K562 (cell line): ENCODE data around the gene SLC16A4. TPM values are rescaled to one million over a fixed set of nuclear protein-coding genes. Genes with fewer than 3 reads are reported as not detected.

Experiments
- ATAC-seq: fragments of 200-7000 bp; cut with Tn5 transposase; 3 replicates; pipeline ENCODE4 v1.9.1; 2020; ENCODE audit warnings: moderate library complexity
- BruUV-seq: library from RNA; stranded (reverse); fragments of 400-500 nt; replicated peaks from 2 replicates; lab custom pipeline; 2021; lab: Mats Ljungman, UMichigan
- CTCF ChIA-PET: fragments of 300-600 bp; formaldehyde crosslinking; extraction: SDS; loops from one replicate; lab custom pipeline; 2021; ENCODE audit warnings: low intra/inter-chr PET ratio; lab: Yijun Ruan, JAX
- POLR2A ChIA-PET: fragments of 300-600, 350-650 bp; sonication (Branson Sonifier 250); formaldehyde crosslinking; extraction: SDS; loops from one replicate; lab custom pipeline; 2021; ENCODE audit warnings: antibody characterized with exemption, inconsistent platforms; lab: Yijun Ruan, JAX
- DNase-seq, 4 experiments: peaks; one replicate each; pipeline versions ENCODE4 v3.0.0 to v3.0.0-alpha.2; 2011 to 2018; ENCODE audit warnings: low spot score in 3 of 4, mixed read lengths in 3 of 4; ENCODE audit errors: extremely low read depth in 1 of 4
- FAIRE-seq: peaks from 2 replicates; lab custom pipeline; 2011; peaks lifted over from hg19 to GRCh38; lab: Jason Lieb, UNC
- H2AFZ ChIP-seq: 2 replicates; pipeline ENCODE4 v1.6.0; 2011; ENCODE audit warnings: low read depth, low read length, control low read depth, inconsistent platforms
- H3K27ac ChIP-seq: fragments of 200-600 bp; 3 replicates; pipeline ENCODE4 v1.8.0; 2011; ENCODE audit warnings: low read depth, mild to moderate bottlenecking, control low read depth, inconsistent platforms, low read length, moderate library complexity, mixed read lengths; ENCODE audit errors: extremely low read depth
- H3K27me3 ChIP-seq, 2 experiments: fragments of 300-600 bp in 1 of 2; 2 replicates in 1 of 2; 3 replicates in 1 of 2; pipeline versions ENCODE4 v1.6.0 to v1.8.0; 2011; ENCODE audit warnings: inconsistent platforms in 2 of 2, low read length in 2 of 2, mild to moderate bottlenecking in 1 of 2, mixed read lengths in 1 of 2, moderate library complexity in 1 of 2; ENCODE audit not compliant: control insufficient read depth in 2 of 2, insufficient read depth in 2 of 2
- H3K36me3 ChIP-seq: fragments of 300-600 bp; 3 replicates; pipeline ENCODE4 v1.8.0; 2011; ENCODE audit warnings: mild to moderate bottlenecking, low read length, inconsistent platforms; ENCODE audit not compliant: control insufficient read depth, insufficient read depth
- H3K4me1 ChIP-seq, 2 experiments: fragments of 200-600 bp in 1 of 2; replicated peaks in 1 of 2; 2 replicates in 1 of 2; 3 replicates in 1 of 2; pipeline versions ENCODE4 v1.5.1 to v1.8.0; 2011; ENCODE audit warnings: inconsistent platforms in 2 of 2, low read length in 2 of 2, mild to moderate bottlenecking in 1 of 2, mixed read lengths in 1 of 2, moderate library complexity in 1 of 2; ENCODE audit not compliant: control insufficient read depth in 2 of 2, insufficient read depth in 2 of 2
- H3K4me2 ChIP-seq: 2 replicates; pipeline ENCODE4 v1.6.1; 2011; ENCODE audit warnings: low read length, control low read depth, inconsistent platforms, mixed read lengths; ENCODE audit not compliant: insufficient read depth
- H3K4me3 ChIP-seq: fragments of 200-600 bp; sonication (generic), shearing (Covaris generic); 2 replicates; pipeline ENCODE4 v1.5.1; 2016; ENCODE audit warnings: control low read depth, inconsistent platforms
- H3K79me2 ChIP-seq: fragments of 200-600 bp; 3 replicates; pipeline ENCODE4 v1.8.0; 2011; ENCODE audit warnings: low read length, inconsistent platforms; ENCODE audit not compliant: control insufficient read depth, insufficient read depth
- H3K9ac ChIP-seq, 2 experiments: 2 replicates each; pipeline versions ENCODE4 v1.6.0 to v1.6.1; 2011; ENCODE audit warnings: low read depth in 2 of 2, low read length in 2 of 2, control low read depth in 1 of 2, inconsistent platforms in 1 of 2, mild to moderate bottlenecking in 1 of 2, mixed read lengths in 1 of 2; ENCODE audit not compliant: insufficient read depth in 1 of 2
- H3K9me1 ChIP-seq: one replicate; pipeline ENCODE4 v1.6.0; 2011; ENCODE audit warnings: inconsistent platforms, mild to moderate bottlenecking, low read length, moderate library complexity; ENCODE audit not compliant: control insufficient read depth, insufficient read depth
- H3K9me3 ChIP-seq: replicated peaks from 2 replicates; pipeline ENCODE4 v1.5.1; 2011; ENCODE audit warnings: low read depth, low read length, inconsistent platforms; ENCODE audit not compliant: control insufficient read depth, insufficient read depth
- H4K20me1 ChIP-seq: replicated peaks from 2 replicates; pipeline ENCODE4 v1.6.1; 2011; ENCODE audit warnings: low read length, inconsistent platforms, mixed read lengths; ENCODE audit not compliant: control insufficient read depth, insufficient read depth
- ARID3A ChIP-seq: IDR thresholded peaks from 2 replicates; pipeline ENCODE4 v1.6.1; 2012; ENCODE audit warnings: low read depth, low read length, improper control_type of control experiment, borderline replicate concordance
- CSDE1 ChIP-seq, 2 experiments: fragments of 450-650 bp; IDR thresholded peaks; 2 replicates each; pipeline ENCODE4 v1.6.1; 2016; ENCODE audit warnings: mild to moderate bottlenecking in 1 of 2
- DMBX1 ChIP-seq: fragments of 250-450 bp; sonication (Bioruptor Pico); IDR thresholded peaks from 2 replicates; pipeline ENCODE4 v1.8.0; 2022; ENCODE audit warnings: inconsistent platforms, mild to moderate bottlenecking, moderate library complexity, borderline replicate concordance
- EP300 ChIP-seq: IDR thresholded peaks from 2 replicates; pipeline ENCODE4 v1.6.1; 2012; ENCODE audit warnings: low read length, improper control_type of control experiment
- HDAC2 ChIP-seq: fragments of 450-650 bp; IDR thresholded peaks from 2 replicates; pipeline ENCODE4 v1.6.1; 2016; ENCODE audit warnings: mild to moderate bottlenecking
- HEY1 ChIP-seq: fragments of 250-450 bp; sonication (Bioruptor Pico); IDR thresholded peaks from 2 replicates; pipeline ENCODE4 v1.5.0; 2020; ENCODE audit warnings: mild to moderate bottlenecking, moderate library complexity, borderline replicate concordance
- MBD2 ChIP-seq: sonication (generic); IDR thresholded peaks from 2 replicates; pipeline ENCODE4 v1.6.1; 2016; ENCODE audit warnings: low read depth, borderline replicate concordance
- MYNN ChIP-seq, 2 experiments: sonication (generic); formaldehyde crosslinking in 1 of 2; IDR thresholded peaks; 2 replicates each; pipeline versions ENCODE4 v1.5.0 to v1.6.1; 2016 to 2020; ENCODE audit warnings: antibody characterized with exemption in 1 of 2, missing genetic modification reagents in 1 of 2
- NFXL1 ChIP-seq: fragments of 450-650 bp; formaldehyde crosslinking; IDR thresholded peaks from 2 replicates; pipeline ENCODE4 v1.4.0; 2021; ENCODE audit warnings: mild to moderate bottlenecking
- NFYB ChIP-seq: IDR thresholded peaks from 2 replicates; pipeline ENCODE4 v1.6.1; 2011; ENCODE audit warnings: mild to moderate bottlenecking, moderate library complexity; ENCODE audit not compliant: insufficient read length; ENCODE audit errors: extremely low read depth
- NUFIP1 ChIP-seq: fragments of 450-650 bp; IDR thresholded peaks from 2 replicates; pipeline ENCODE4 v1.6.1; 2018; ENCODE audit not compliant: partially characterized antibody
- RHOXF2B ChIP-seq: fragments of 250-450 bp; sonication (Bioruptor Pico); conservative IDR thresholded peaks from 2 replicates; pipeline ENCODE4 v1.5.1; 2021
- SRSF9 ChIP-seq: fragments of 200-400 bp; formaldehyde crosslinking; IDR thresholded peaks from 2 replicates; pipeline ENCODE4 v1.6.1; 2017; ENCODE audit warnings: low read depth, low read length, borderline replicate concordance
- STAT5A ChIP-seq: IDR thresholded peaks from 2 replicates; pipeline ENCODE4 v1.6.1; 2012; ENCODE audit warnings: low read length, inconsistent platforms, borderline replicate concordance
- ZC3H4 ChIP-seq: sonication (generic); formaldehyde crosslinking; IDR thresholded peaks from 2 replicates; pipeline ENCODE4 v1.9.0; 2021; ENCODE audit warnings: missing genetic modification reagents, borderline replicate concordance
- ZNF165 ChIP-seq: fragments of 250-450 bp; sonication (Bioruptor Pico); IDR thresholded peaks from 2 replicates; pipeline ENCODE4 v1.4.0; 2020; ENCODE audit warnings: borderline replicate concordance
- ZNF3 ChIP-seq: fragments of 250-450 bp; sonication (Bioruptor Pico); IDR thresholded peaks from 2 replicates; pipeline ENCODE4 v1.5.0; 2021; ENCODE audit warnings: mild to moderate bottlenecking, moderate library complexity
- ZNF507 ChIP-seq: conservative IDR thresholded peaks from 2 replicates; pipeline ENCODE4 v1.6.1; 2017; ENCODE audit warnings: missing genetic modification characterization, missing compliant biosample characterization
- ZNF639 ChIP-seq, 2 experiments: fragments of 200-800 bp in 1 of 2; sonication (Bioruptor generic) in 1 of 2; sonication (generic) in 1 of 2; formaldehyde crosslinking in 1 of 2; IDR thresholded peaks in 1 of 2; conservative IDR thresholded peaks in 1 of 2; 2 replicates each; pipeline versions ENCODE4 v1.5.0 to v1.6.1; 2016 to 2020; ENCODE audit warnings: missing compliant biosample characterization in 1 of 2, missing genetic modification characterization in 1 of 2, missing genetic modification reagents in 1 of 2
- ZNF780A ChIP-seq: fragments of 250-450 bp; sonication (Bioruptor Pico); IDR thresholded peaks from 2 replicates; pipeline ENCODE4 v1.5.0; 2021; ENCODE audit warnings: mild to moderate bottlenecking
- WGBS: fragments of 100-300 bp; shearing (Covaris generic); methylation state at CpG from one replicate; pipeline ENCODE4 v1.1.6; 2016; ENCODE audit warnings: low coverage, mixed read lengths; ENCODE audit not compliant: insufficient coverage; ENCODE audit errors: missing lambda C conversion rate; 5-methylcytosine and 5-hydroxymethylcytosine counted together
- in situ Hi-C: fragments of 300-500 bp; cut with MboI; formaldehyde crosslinking; loops from 4 replicates; pipeline ENCODE4 v1.15.0; 2018; ENCODE audit warnings: inconsistent platforms, mixed read lengths
- intact Hi-C: fragments of 100-400 bp; cut with micrococcal nuclease; formaldehyde crosslinking; loops from 2 replicates; pipeline ENCODE4 v1.14.2; 2022
- polyA plus RNA-seq, 8 experiments: library from polyadenylated mRNA; depleted of rRNA in 4 of 8; stranded (reverse) in 5 of 8; unstranded in 3 of 8; fragments of >200 nt; fragmentation: Nextera tagmentation in 2 of 8; fragmentation: Illumina TruSeq in 1 of 8; extraction: Ambion mirVana in 2 of 8; extraction: Trizol in 1 of 8; gene quantifications; 2 replicates each; pipeline versions ENCODE4 v1.2.1 to v1.2.3, GENCODE V29; 2011 to 2014; ENCODE audit warnings: inconsistent platforms in 1 of 8, missing spikeins in 1 of 8
- total RNA-seq, 7 experiments: library from RNA; depleted of rRNA in 6 of 7; stranded (reverse); fragments of >200 nt in 6 of 7; fragmentation: Illumina TruSeq in 2 of 7; extraction: Trizol in 2 of 7; gene quantifications; 2 replicates each; pipeline versions ENCODE4 v1.2.1 to v1.2.3, GENCODE V29; 2011 to 2021; ENCODE audit warnings: low replicate concordance in 1 of 7

Gene SLC16A4
- total and polyA plus RNA-seq, 9 of the 15 experiments (the other 6 are each of a cell fraction or from before 2014, with no cell fraction given): 0.04 to 0.31 (median 0.18) TPM; not detected in 1

DNA sequence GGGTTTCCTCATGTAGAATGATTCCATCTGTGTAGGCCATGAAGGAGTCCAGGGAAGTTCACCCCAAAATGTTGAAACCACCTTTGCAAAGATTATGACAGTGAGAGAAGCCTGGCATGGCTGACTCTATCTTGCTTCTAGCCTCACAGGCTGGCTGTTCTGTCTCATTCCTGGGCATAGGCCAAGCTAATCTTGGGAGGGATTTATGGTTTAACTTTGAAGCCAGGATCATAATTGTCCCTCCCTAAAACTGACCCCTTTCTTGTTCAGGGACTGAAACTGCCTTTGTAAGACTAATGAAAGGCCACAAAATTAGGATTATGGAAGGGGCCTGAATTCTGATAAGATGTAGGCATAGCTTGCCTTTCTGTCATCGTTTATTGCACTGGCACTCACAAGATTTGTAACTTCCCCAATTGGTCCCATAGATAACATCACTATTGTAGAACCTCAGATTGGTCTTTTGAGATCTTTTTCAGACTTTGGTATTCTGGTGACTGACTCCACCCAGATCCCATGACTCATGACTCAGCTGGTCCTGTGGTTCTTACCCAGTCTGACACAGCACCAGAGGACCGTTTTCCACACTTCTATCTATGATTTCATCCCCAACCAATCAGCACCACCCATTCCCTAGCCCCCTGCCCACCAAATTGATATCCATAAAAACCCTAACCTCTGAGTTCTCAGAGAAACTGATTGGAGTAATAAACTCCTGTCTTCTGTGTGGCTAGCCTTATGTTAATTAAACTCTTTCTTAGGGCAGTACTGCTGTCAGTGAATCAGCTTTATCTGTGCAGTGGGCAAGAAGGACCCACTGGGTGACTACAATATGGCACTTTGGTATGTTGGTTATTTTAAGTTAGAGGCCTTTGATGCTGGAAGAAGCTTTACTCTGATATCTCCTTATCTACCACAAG lies 30.3 kb upstream of the SLC16A4 start:
- intact Hi-C loops: no loop called here
- peaks cover 0 to 7% of the 10 kb centered on the region in 2 experiments; a peak in 4 of 5 replicates for H3K4me1 ChIP-seq
- H2AFZ ChIP-seq: no peak overlapping the region
- in situ Hi-C loops: no loop called here
- H3K4me3 ChIP-seq: no peak overlapping the region
- DNase-seq (peak in 1 of 4 experiments; percentile 55), FAIRE-seq (peak; percentile 58), ATAC-seq (peak; percentile 79)
- H3K9me1 ChIP-seq: no peaks in the 10 kb centered on the region
- H3K4me2 ChIP-seq: no peak overlapping the region
- H4K20me1 ChIP-seq: no peaks in the 10 kb centered on the region; the same call in 1 of the 2 replicates
- ChIA-PET CTCF (no interaction called here), POLR2A (interaction anchor here (0.9 to 2.2 kb wide), 7 partner anchors 9 to 27 kb away, joined by 3 to 9 read pairs (median 4); no protein-coding TSS in a partner anchor)
- H3K36me3 ChIP-seq: no peaks in the 10 kb centered on the region
- H3K79me2 ChIP-seq: no peaks in the 10 kb centered on the region
- no peaks in the 10 kb centered on the region; the same call in 1 of the 2 replicates for H3K9me3 ChIP-seq
- H3K27ac ChIP-seq: no peak overlapping the region
- BruUV-seq: no TSS peak
- H3K27me3 ChIP-seq: peaks cover 4 to 12% of the 10 kb centered on the region in 2 experiments; a peak in 2 of 5 replicates
- 6% methylated on average over 2 of the region's 2 CpGs for WGBS
- no peak overlapping the region for H3K9ac ChIP-seq
- TF ChIP-seq NFXL1 (CRISPR knock-in tag) (0 out of 2 replicates have a peak, but pooled peaks have one; percentile 39), EP300 (peak; percentile 31), ZC3H4 (CRISPR knock-in tag) (no peak), NUFIP1 (no peak), ARID3A (no peak), MBD2 (no peak), ZNF507 (no peak), ZNF639 (CRISPR knock-in tag; conservative IDR thresholded peaks at IDR 0.05 in 1 of 2, IDR thresholded peaks at IDR 0.05 in 1 of 2) (no peak), ZNF165 (CRISPR knock-in tag) (no peak), STAT5A (no peak), ZNF3 (CRISPR knock-in tag) (no peak), SRSF9 (no peak), DMBX1 (CRISPR knock-in tag) (no peak), HEY1 (CRISPR knock-in tag) (no peak), CSDE1 (IDR thresholded peaks at IDR 0.05) (no peak), ZNF780A (CRISPR knock-in tag) (no peak), NFYB (no peak), RHOXF2B (CRISPR knock-in tag) (no peak), HDAC2 (peak; percentile 23; the same call in 1 of the 2 replicates), MYNN (IDR thresholded peaks at IDR 0.05) (no peak), MYNN (CRISPR knock-in tag; IDR thresholded peaks at IDR 0.05) (no peak)
